Measurements from ENCODE around the gene PDK2. TPM values are rescaled to one million over a fixed set of nuclear protein-coding genes. Genes with fewer than 3 reads are reported as not detected.

Gene PDK2
- total and polyA plus RNA-seq, 10 of the 15 experiments (the other 5 are each of a cell fraction or from before 2014, with no cell fraction given) = 0.98 to 22.6 (median 12.3) TPM

DNA sequence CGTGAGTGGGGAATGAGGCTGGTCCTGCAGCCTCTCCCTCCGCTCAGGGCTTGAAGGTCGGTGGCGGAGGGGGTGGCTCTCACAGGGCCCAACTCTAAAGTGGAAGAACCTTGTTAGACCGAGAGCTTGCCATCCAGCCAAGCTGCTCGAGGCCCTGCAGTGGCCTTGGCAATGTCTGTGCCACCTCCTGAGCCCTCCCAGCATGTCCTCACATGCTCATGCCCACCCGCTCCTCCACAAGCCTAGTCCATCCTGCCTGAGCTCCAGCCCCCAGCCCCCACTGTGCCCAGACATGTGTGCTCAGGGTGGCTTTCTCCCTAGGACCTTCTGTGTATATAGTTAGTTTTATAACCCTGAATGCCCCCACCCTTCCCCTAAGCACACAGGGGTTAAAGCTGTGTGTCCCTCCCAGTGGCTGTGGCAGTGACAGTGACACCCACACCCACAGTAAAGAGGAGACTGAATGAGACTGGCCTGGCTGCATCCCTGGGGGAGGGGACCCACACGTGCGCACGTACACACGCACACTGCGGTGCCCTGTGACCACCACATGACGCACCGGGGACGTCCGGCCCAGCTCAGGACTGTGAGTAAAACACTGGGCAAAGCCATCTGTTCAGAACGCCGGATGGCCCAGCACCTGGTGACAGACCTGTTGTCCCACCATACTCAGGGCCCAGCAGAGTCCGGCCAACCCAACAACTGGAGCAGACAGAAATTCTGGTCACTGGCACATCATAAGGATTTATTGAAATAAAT is 15.6 kb downstream of the PDK2 start:
- Histone ChIP-seq H3K4me2 (ENCODE audit: control insufficient read depth, insufficient read depth) (no peak overlapping the region), H4K20me1 (ENCODE audit: control insufficient read depth, insufficient read depth) (no peaks in the 10 kb centered on the region), H3K9ac (ENCODE audit: control insufficient read depth, insufficient read depth, low read length) (no peak overlapping the region), H3K27me3 (replicated peaks in 1 of 2; ENCODE audit: control insufficient read depth in 2 of 2, insufficient read depth in 2 of 2, low read length in 1 of 2) (no peaks in the 10 kb centered on the region), H2AFZ (ENCODE audit: control insufficient read depth, low read depth, low read length) (no peak overlapping the region), H3K4me3 (no peak overlapping the region), H3K27ac (ENCODE audit: control insufficient read depth, insufficient read depth) (no peak overlapping the region), H3K36me3 (ENCODE audit: control insufficient read depth in 2 of 2, insufficient read depth in 2 of 2, low read length in 1 of 2) (no peaks in the 10 kb centered on the region; a peak in 2 of 4 replicates), H3K4me1 (ENCODE audit: control insufficient read depth, insufficient read depth, low read length) (no peaks in the 10 kb centered on the region), H3K79me2 (ENCODE audit: control insufficient read depth, insufficient read depth, low read length) (no peaks in the 10 kb centered on the region), H3K9me3 (replicated peaks; ENCODE audit: control insufficient read depth, insufficient read depth, low read length) (no peaks in the 10 kb centered on the region)
- SMC1A ChIA-PET (ENCODE audit: uncharacterized antibody, unreplicated experiment) = no interaction called here
- intact Hi-C loops (cut with micrococcal nuclease; ENCODE audit: unreplicated experiment) (no loop called here), in situ Hi-C loops (cut with MboI) (no loop called here)
- no peak for DNase-seq (ENCODE audit: low read depth, low spot score)
- WGBS (ENCODE audit: insufficient coverage, insufficient replicate concordance, low lambda C conversion rate, missing lambda C conversion rate) = 72% methylated on average over 19 of the region's 19 CpGs
- CTCF ChIA-PET = interaction anchor here (1.0 to 2.3 kb wide), 2 partner anchors 16 to 59 kb away, joined by 3 to 5 read pairs; no protein-coding TSS in a partner anchor
- POLR2A ChIA-PET = no interaction called here
- FAIRE-seq = no peak
- no peak for ATAC-seq
- RAD21 ChIA-PET (ENCODE audit: unreplicated experiment) = interaction anchor here (1.7 kb wide), 1 partner anchor 16 kb away, joined by 7 read pairs; no protein-coding TSS in a partner anchor
- no TSS peak for BruUV-seq (replicated peaks)
- TF ChIP-seq HDAC2 (IDR thresholded peaks at IDR 0.05) (no peak), MTA2 (IDR thresholded peaks at IDR 0.05; ENCODE audit: low read depth) (no peak), RAD21 (IDR thresholded peaks at IDR 0.05; ENCODE audit: insufficient read depth, low read depth, low read length) (no peak), YBX1 (IDR thresholded peaks at IDR 0.05) (no peak), FOXK2 (IDR thresholded peaks at IDR 0.05) (no peak), ASH2L (IDR thresholded peaks at IDR 0.05; ENCODE audit: borderline replicate concordance, low read depth) (no peak), ZNF622 (IDR thresholded peaks at IDR 0.05) (no peak), NFIC (IDR thresholded peaks at IDR 0.05; ENCODE audit: low read depth, low read length) (no peak), SP1 (IDR thresholded peaks at IDR 0.05; ENCODE audit: low read depth, low read length) (no peak)
- TF ChIP-seq, protein P1, sequence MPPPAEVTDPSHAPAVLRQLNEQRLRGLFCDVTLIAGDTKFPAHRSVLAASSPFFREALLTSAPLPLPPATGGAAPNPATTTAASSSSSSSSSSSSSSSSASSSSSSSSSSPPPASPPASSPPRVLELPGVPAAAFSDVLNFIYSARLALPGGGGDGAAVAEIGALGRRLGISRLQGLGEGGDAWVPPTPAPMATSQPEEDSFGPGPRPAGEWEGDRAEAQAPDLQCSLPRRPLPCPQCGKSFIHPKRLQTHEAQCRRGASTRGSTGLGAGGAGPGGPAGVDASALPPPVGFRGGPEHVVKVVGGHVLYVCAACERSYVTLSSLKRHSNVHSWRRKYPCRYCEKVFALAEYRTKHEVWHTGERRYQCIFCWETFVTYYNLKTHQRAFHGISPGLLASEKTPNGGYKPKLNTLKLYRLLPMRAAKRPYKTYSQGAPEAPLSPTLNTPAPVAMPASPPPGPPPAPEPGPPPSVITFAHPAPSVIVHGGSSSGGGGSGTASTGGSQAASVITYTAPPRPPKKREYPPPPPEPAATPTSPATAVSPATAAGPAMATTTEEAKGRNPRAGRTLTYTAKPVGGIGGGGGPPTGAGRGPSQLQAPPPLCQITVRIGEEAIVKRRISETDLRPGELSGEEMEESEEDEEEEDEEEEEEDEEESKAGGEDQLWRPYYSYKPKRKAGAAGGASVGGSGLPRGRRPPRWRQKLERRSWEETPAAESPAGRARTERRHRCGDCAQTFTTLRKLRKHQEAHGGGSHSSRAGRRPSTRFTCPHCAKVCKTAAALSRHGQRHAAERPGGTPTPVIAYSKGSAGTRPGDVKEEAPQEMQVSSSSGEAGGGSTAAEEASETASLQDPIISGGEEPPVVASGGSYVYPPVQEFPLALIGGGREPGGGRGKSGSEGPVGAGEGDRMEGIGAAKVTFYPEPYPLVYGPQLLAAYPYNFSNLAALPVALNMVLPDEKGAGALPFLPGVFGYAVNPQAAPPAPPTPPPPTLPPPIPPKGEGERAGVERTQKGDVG (CRISPR knock-in tag; IDR thresholded peaks at IDR 0.05) = no peak
